Upper lobe of left lung (tissue), 6 donors: ENCODE measurements around the gene LIG1. TPM values are rescaled to one million over a fixed set of nuclear protein-coding genes. Genes with fewer than 3 reads are reported as not detected.
A peak's percentile ranks its signal among the peaks of the same experiment; 100 is the strongest.

Experiments used
- ATAC-seq, 2 donors: fragments of 200-7000 bp; cut with Tn5 transposase; one replicate each; pipeline ENCODE4 v1.9.1; 2022; ENCODE audit warnings: mild to moderate bottlenecking in 2 of 2, moderate library complexity in 2 of 2; ENCODE audit not compliant: low FRiP score in 2 of 2
- DNase-seq, 2 donors: peaks; one replicate each; pipeline ENCODE4 v3.0.0-alpha.2; 2019 to 2020
- H3K27ac ChIP-seq, 4 donors: fragments of 200-600 bp; sonication (generic); one replicate each; pipeline ENCODE4 v1.5.1; 2016 to 2019
- H3K27me3 ChIP-seq, 4 donors: fragments of 200-600 bp; sonication (generic); one replicate each; pipeline ENCODE4 v1.5.1; 2017 to 2019
- H3K36me3 ChIP-seq, 4 donors: fragments of 200-600 bp; sonication (generic); one replicate each; pipeline ENCODE4 v1.5.1; 2016 to 2019
- H3K4me1 ChIP-seq, 4 donors: fragments of 200-600 bp; sonication (generic); one replicate each; pipeline ENCODE4 v1.5.1; 2018 to 2019
- H3K4me3 ChIP-seq, 4 donors: fragments of 200-600 bp; sonication (generic); one replicate each; pipeline ENCODE4 v1.5.1; 2017 to 2019; ENCODE audit warnings: mild to moderate bottlenecking in 2 of 4, moderate library complexity in 1 of 4
- H3K9me3 ChIP-seq, 4 donors: fragments of 200-600 bp; sonication (generic); one replicate each; pipeline ENCODE4 v1.5.1; 2018 to 2019
- EP300 ChIP-seq, 4 donors: sonication (generic); formaldehyde crosslinking; IDR thresholded peaks; one replicate each; pipeline ENCODE4 v1.5.1; 2017; ENCODE audit warnings: antibody characterized with exemption in 4 of 4, control low read depth in 2 of 4
- POLR2A ChIP-seq, 4 donors: fragments of 450-650 bp; IDR thresholded peaks; one replicate each; pipeline ENCODE4 v1.5.1; 2016 to 2017; ENCODE audit warnings: antibody characterized with exemption in 4 of 4, mild to moderate bottlenecking in 2 of 4
- POLR2AphosphoS5 ChIP-seq, 2 donors: sonication (generic); formaldehyde crosslinking; IDR thresholded peaks; one replicate each; pipeline ENCODE4 v1.5.1; 2017; ENCODE audit warnings: antibody characterized with exemption in 2 of 2
- WGBS, 2 donors: methylation state at CpG; one replicate each; pipeline ENCODE4 v1.1.5; 2017 to 2018; 5-methylcytosine and 5-hydroxymethylcytosine counted together
- total RNA-seq, 6 donors: library from RNA; depleted of rRNA in 4 of 6; stranded (reverse); fragments of >200 nt in 4 of 6; gene quantifications; one replicate each; pipeline versions ENCODE4 v1.1.0 to v1.2.1, GENCODE V29; 2016 to 2021
- TF ChIP-seq, protein P1 (sequence below), 6 experiments: fragments of 450-650 bp in 4 of 6; fragments of 200-600 bp in 2 of 6; sonication (generic) in 2 of 6; IDR thresholded peaks; one replicate each; pipeline ENCODE4 v1.5.1; 2016 to 2019; ENCODE audit warnings: antibody characterized with exemption in 6 of 6
- donor health status: DM: no; HTN: no; CAD: no; lungs with moderate emphysema.
- donor health status: DM: no; HTN: yes; CAD: no; lungs with severe emphysema.

The LIG1 gene
- total RNA-seq, 6 donors from 2014 or later = 11.4 to 113 (median 27.8) TPM

DNA sequence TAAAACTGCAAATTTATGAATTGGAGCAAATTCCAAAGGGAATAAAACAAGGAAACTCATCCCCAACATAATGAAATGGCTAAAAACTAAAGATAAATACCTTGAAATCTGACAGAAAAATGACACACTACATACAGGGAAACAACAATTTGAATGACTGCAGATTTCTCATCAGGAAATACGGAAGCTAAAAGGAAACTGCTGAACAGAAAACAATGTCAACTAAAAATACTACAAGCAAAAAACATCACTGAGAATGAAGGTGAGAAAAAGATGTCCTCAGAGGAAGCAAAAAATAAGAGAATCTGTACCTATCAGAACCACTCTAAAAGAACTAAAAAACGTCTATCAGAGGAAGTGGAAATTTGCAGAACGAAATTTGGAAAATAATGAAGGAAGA, 39.9 kb upstream of the LIG1 start:
- WGBS, 2 donors = 56 to 79% methylated on average over 3 of the region's 3 CpGs
- Histone ChIP-seq H3K36me3 (peaks cover 7 to 47% (median 13%) of the 10 kb centered on the region in 4 donors), H3K4me1 (peaks cover 0 to 13% (median 10%) of the 10 kb centered on the region in 4 donors), H3K27ac (peak overlapping the region in 1 of 4 donors; percentile 37), H3K9me3 (no peaks in the 10 kb centered on the region), H3K27me3 (no peaks in the 10 kb centered on the region), H3K4me3 (no peak overlapping the region)
- ATAC-seq = no peak
- TF ChIP-seq POLR2AphosphoS5 (IDR thresholded peaks at IDR 0.05) (no peak), POLR2A (IDR thresholded peaks at IDR 0.05) (no peak), EP300 (IDR thresholded peaks at IDR 0.05) (no peak)
- TF ChIP-seq, protein P1, sequence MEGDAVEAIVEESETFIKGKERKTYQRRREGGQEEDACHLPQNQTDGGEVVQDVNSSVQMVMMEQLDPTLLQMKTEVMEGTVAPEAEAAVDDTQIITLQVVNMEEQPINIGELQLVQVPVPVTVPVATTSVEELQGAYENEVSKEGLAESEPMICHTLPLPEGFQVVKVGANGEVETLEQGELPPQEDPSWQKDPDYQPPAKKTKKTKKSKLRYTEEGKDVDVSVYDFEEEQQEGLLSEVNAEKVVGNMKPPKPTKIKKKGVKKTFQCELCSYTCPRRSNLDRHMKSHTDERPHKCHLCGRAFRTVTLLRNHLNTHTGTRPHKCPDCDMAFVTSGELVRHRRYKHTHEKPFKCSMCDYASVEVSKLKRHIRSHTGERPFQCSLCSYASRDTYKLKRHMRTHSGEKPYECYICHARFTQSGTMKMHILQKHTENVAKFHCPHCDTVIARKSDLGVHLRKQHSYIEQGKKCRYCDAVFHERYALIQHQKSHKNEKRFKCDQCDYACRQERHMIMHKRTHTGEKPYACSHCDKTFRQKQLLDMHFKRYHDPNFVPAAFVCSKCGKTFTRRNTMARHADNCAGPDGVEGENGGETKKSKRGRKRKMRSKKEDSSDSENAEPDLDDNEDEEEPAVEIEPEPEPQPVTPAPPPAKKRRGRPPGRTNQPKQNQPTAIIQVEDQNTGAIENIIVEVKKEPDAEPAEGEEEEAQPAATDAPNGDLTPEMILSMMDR (IDR thresholded peaks at IDR 0.05) = no peak
- DNase-seq = no peak

DNA sequence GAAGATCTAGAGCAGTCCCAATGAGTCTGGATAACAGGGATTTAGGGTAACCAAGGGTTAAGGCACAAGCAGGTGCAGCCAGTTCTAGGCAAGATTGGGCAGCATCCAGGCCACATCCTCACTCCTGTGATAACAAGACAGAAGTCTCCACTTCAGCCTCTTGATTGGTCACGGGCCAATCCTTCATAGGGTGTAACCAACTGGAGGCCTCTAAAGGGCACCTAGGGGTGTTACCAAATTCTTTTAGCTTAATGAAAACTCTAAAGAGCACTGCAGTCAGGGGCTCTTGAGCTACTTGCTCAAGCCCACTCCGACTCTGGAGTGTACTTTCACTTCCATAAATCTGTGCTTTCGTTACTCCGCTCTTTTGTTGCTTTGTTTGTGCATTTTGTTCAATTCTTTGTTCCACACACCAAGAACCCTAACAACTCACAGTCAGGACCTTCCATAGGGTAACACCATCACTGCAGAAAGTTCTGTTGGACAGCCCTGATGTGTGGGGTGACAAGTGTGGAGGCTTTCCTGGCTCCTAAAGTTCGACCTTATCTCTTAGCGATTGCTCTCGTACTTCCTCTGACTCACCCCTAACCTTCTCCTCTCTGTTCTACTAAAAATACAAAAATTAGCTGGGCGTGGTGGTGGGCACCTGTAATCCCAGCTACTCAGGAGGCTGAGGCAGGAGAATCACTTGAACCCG, 36.4 kb upstream of the LIG1 start:
- TF ChIP-seq, protein P1 (IDR thresholded peaks at IDR 0.05) = no peak
- TF ChIP-seq POLR2A (IDR thresholded peaks at IDR 0.05) (peak in 2 of 4 donors; percentile 21 to 37), POLR2AphosphoS5 (IDR thresholded peaks at IDR 0.05) (peak in 1 of 2 donors; percentile 30)
- DNase-seq = peak in 1 of 2 donors; percentile 95
- Histone ChIP-seq H3K27ac (peak overlapping the region in 3 of 4 donors; percentile 28 to 75 (median 71)), H3K36me3 (peaks cover 0 to 13% (median 5%) of the 10 kb centered on the region in 4 donors), H3K4me1 (peaks cover 12 to 30% (median 21%) of the 10 kb centered on the region in 4 donors), H3K9me3 (no peaks in the 10 kb centered on the region), H3K4me3 (peak overlapping the region in 2 of 4 donors; percentile 11 to 23), H3K27me3 (no peaks in the 10 kb centered on the region)
- 50 to 75% methylated on average over 9 of the region's 9 CpGs for WGBS, 2 donors
- peak in 1 of 2 donors; percentile 49 for ATAC-seq

GRCh38 chr19:48203794-48204628, 33.9 kb upstream of the LIG1 start:
- WGBS, 2 donors = 0% methylated on average over 16 to 34 of the region's 34 CpGs

GRCh38 chr19:48203222-48203793, 33.2 kb upstream of the LIG1 start:
- 9 to 17% methylated on average over 5 of the region's 5 CpGs for WGBS, 2 donors
- peaks cover 12 to 30% (median 21%) of the 10 kb centered on the region in 4 donors for H3K4me1 ChIP-seq
- no peaks in the 10 kb centered on the region for H3K36me3 ChIP-seq
- no peak for ATAC-seq
- no peaks in the 10 kb centered on the region for H3K27me3 ChIP-seq
- peak overlapping the region; percentile 53 to 83 (median 68) for H3K27ac ChIP-seq
- TF ChIP-seq POLR2A (IDR thresholded peaks at IDR 0.05) = no peak
- no peaks in the 10 kb centered on the region for H3K9me3 ChIP-seq
- no peak for DNase-seq
- peak overlapping the region; percentile 42 to 79 (median 73) for H3K4me3 ChIP-seq

More at GRCh38 chr19:48203794-48204628, 33.9 kb upstream of the LIG1 start:
- Histone ChIP-seq H3K27me3 (no peaks in the 10 kb centered on the region), H3K4me1 (peaks cover 12 to 30% (median 21%) of the 10 kb centered on the region in 4 donors), H3K36me3 (no peaks in the 10 kb centered on the region), H3K4me3 (peak overlapping the region; percentile 42 to 79 (median 73)), H3K27ac (peak overlapping the region; percentile 53 to 83 (median 68)), H3K9me3 (no peaks in the 10 kb centered on the region)
- TF ChIP-seq, protein P1 (IDR thresholded peaks at IDR 0.05) = peak in 1 of 6 experiments; percentile 7
- TF ChIP-seq POLR2A (IDR thresholded peaks at IDR 0.05) (peak in 2 of 4 donors; percentile 71 to 72), POLR2AphosphoS5 (IDR thresholded peaks at IDR 0.05) (peak; percentile 41 to 85), EP300 (IDR thresholded peaks at IDR 0.05) (no peak)
- DNase-seq (peak; percentile 91 to 97), ATAC-seq (peak; percentile 98 to 100)
